Measurements from ENCODE around the gene RALY. TPM values are rescaled to one million over a fixed set of nuclear protein-coding genes. Genes with fewer than 3 reads are reported as not detected.

The RALY gene
- total and polyA plus RNA-seq, 2 donors (not counting 3 experiments of a cell fraction or from before 2014, with no cell fraction given): 142 to 146 TPM

- Histone ChIP-seq H3K4me2 (ENCODE audit: insufficient read depth, low read length) (no peak overlapping the region), H3K4me3 (replicated peaks in 1 of 3; ENCODE audit: insufficient read depth in 1 of 3, low read depth in 1 of 3, low read length in 3 of 3) (no peak overlapping the region), H3K9me1 (replicated peaks; ENCODE audit: control insufficient read depth, extremely low read depth, insufficient read depth, low read length) (no peaks in the 10 kb centered on the region), H3K9ac (replicated peaks; ENCODE audit: extremely low read depth, insufficient read depth, low read length) (no peak overlapping the region), H3K79me2 (ENCODE audit: control insufficient read depth, insufficient read depth, low read length) (peaks cover 94% of the 10 kb centered on the region), H3K27me3 (ENCODE audit: control insufficient read depth in 2 of 2, insufficient read depth in 2 of 2, low read length in 2 of 2) (no peaks in the 10 kb centered on the region), H3K9me3 (replicated peaks; ENCODE audit: control insufficient read depth, insufficient read depth, low read length) (no peaks in the 10 kb centered on the region), H3K4me1 (ENCODE audit: control insufficient read depth, extremely low read depth, insufficient read depth, low read length) (peaks cover 16% of the 10 kb centered on the region), H3K36me3 (ENCODE audit: control insufficient read depth in 2 of 2, extremely low read depth in 1 of 2, insufficient read depth in 2 of 2, low read length in 2 of 2) (peaks cover 25 to 41% of the 10 kb centered on the region in 2 experiments), H4K20me1 (replicated peaks; ENCODE audit: control insufficient read depth, extremely low read depth, insufficient read depth, low read length) (peaks cover 12% of the 10 kb centered on the region), H3K27ac (ENCODE audit: insufficient read depth, low read depth, low read length) (no peak overlapping the region), H2AFZ (ENCODE audit: low read depth, low read length) (no peak overlapping the region)
- ChIA-PET CTCF (interaction anchor here (0.6 kb wide), 1 partner anchor 17 kb away, joined by 3 read pairs; no protein-coding TSS in a partner anchor), POLR2A (interaction anchor here (2.3 kb wide), 1 partner anchor 8 kb away, joined by 7 read pairs; the partner anchor contains the start of gene EIF2S2)
- dilution Hi-C loops (cut with MboI; ENCODE audit: extremely low pct_ligation_motif_present, low sequenced_read_pairs) (no loop called here), intact Hi-C loops (cut with micrococcal nuclease) (no loop called here)
- FAIRE-seq (no peak), DNase-seq (ENCODE audit: low read depth, low spot score) (no peak)
- TF ChIP-seq CTCF (IDR thresholded peaks at IDR 0.05; ENCODE audit: extremely low read depth in 1 of 2, insufficient read depth in 1 of 2, low read depth in 1 of 2, low read length in 2 of 2) (no peak), EZH2 (IDR thresholded peaks at IDR 0.05; ENCODE audit: borderline replicate concordance, low read depth, low read length, severe bottlenecking) (no peak), FOS (IDR thresholded peaks at IDR 0.05; ENCODE audit: borderline replicate concordance, insufficient read depth, low read length) (no peak), MAX (IDR thresholded peaks at IDR 0.05; ENCODE audit: insufficient read depth, insufficient read length) (no peak), GATA2 (IDR thresholded peaks at IDR 0.05; ENCODE audit: insufficient read depth, insufficient read length, low read depth, low read length) (no peak), MYC (IDR thresholded peaks at IDR 0.05; ENCODE audit: low read depth, low read length) (no peak), POLR2A (IDR thresholded peaks at IDR 0.05; ENCODE audit: low read depth, low read length) (no peak), JUN (IDR thresholded peaks at IDR 0.05; ENCODE audit: borderline replicate concordance, insufficient read depth, insufficient read length, low read depth) (no peak), POLR2AphosphoS5 (IDR thresholded peaks at IDR 0.05; ENCODE audit: insufficient read depth, low read depth, low read length) (no peak)
- no TSS peak for BruUV-seq (replicated peaks)
These were observed 110.3 kb downstream of the RALY start for GRCh38 chr20:34104059-34104458.

Measured in endothelial cell of umbilical vein (primary cell).